Vagina (tissue), 2 donors: ENCODE measurements around the gene CHPF.

Experiments used
- CTCF ChIP-seq, 3 experiments: fragments of 450-650 bp in 2 of 3; fragments of 200-600 bp in 1 of 3; sonication (generic) in 1 of 3; IDR thresholded peaks; one replicate each; pipeline ENCODE4 v1.5.1; 2017 to 2019; ENCODE audit warnings: antibody characterized with exemption in 3 of 3, mild to moderate bottlenecking in 2 of 3, moderate library complexity in 2 of 3
- POLR2A ChIP-seq, 2 donors: fragments of 450-650 bp; IDR thresholded peaks; one replicate each; pipeline ENCODE4 v1.6.1; 2017; ENCODE audit warnings: antibody characterized with exemption in 2 of 2, mild to moderate bottlenecking in 2 of 2, moderate library complexity in 2 of 2
- POLR2AphosphoS5 ChIP-seq, 2 donors: sonication (generic); formaldehyde crosslinking; IDR thresholded peaks; one replicate each; pipeline ENCODE4 v1.9.0; 2017; ENCODE audit warnings: antibody characterized with exemption in 2 of 2, mild to moderate bottlenecking in 2 of 2, low read depth in 1 of 2; ENCODE audit not compliant: insufficient read depth in 1 of 2

GRCh38 chr2:219561179-219562048 is 17.8 kb upstream of the CHPF start:
- TF ChIP-seq CTCF (IDR thresholded peaks at IDR 0.05) = no peak
- no peak for TF ChIP-seq POLR2AphosphoS5 (IDR thresholded peaks at IDR 0.05; ENCODE audit: insufficient read depth in 1 of 2, low read depth in 1 of 2)
- no peak for TF ChIP-seq POLR2A (IDR thresholded peaks at IDR 0.05)
